ENCODE data around the gene YPEL1. TPM values are rescaled to one million over a fixed set of nuclear protein-coding genes. Genes with fewer than 3 reads are reported as not detected.
"Not testable (repeated sequence)": the region's sequence is repeated elsewhere in the genome, so short reads cannot be mapped to it uniquely, and the experiment has no call there.

The YPEL1 gene
- total RNA-seq, 1 donor from 2014 or later: 2.4 TPM

GRCh38 chr22:21753374-21754111 is 17.9 kb upstream of the YPEL1 start:
- no peak for DNase-seq (ENCODE audit: low read depth in 2 of 2)

GRCh38 chr22:21752276-21752675 is 16.7 kb upstream of the YPEL1 start:
- no peak for DNase-seq (ENCODE audit: low read depth in 2 of 2)

GRCh38 chr22:21745948-21746347 is 10.4 kb upstream of the YPEL1 start:
- no peak for DNase-seq (ENCODE audit: low read depth in 2 of 2)

- not testable (repeated sequence) for DNase-seq (ENCODE audit: low read depth in 2 of 2)
These were observed 9.3 kb upstream of the YPEL1 start for GRCh38 chr22:21744917-21745316.

GRCh38 chr22:21741790-21742189 is 6.2 kb upstream of the YPEL1 start:
- no peak for DNase-seq (ENCODE audit: low read depth in 2 of 2)

GRCh38 chr22:21741059-21741458 is 5.5 kb upstream of the YPEL1 start:
- no peak for DNase-seq (ENCODE audit: low read depth in 2 of 2)

GRCh38 chr22:21739828-21740377 is 4.3 kb upstream of the YPEL1 start:
- no peak for DNase-seq (ENCODE audit: low read depth in 2 of 2)

GRCh38 chr22:21738966-21739365 is 3.4 kb upstream of the YPEL1 start:
- DNase-seq (ENCODE audit: low read depth in 2 of 2): no peak

- no peak for DNase-seq (ENCODE audit: low read depth in 2 of 2)
These were observed 2.5 kb upstream of the YPEL1 start for GRCh38 chr22:21738081-21738480.

GRCh38 chr22:21736948-21737347 is 1.4 kb upstream of the YPEL1 start:
- DNase-seq (ENCODE audit: low read depth in 2 of 2): no peak

GRCh38 chr22:21736084-21736642 is 569 bp upstream of the YPEL1 start:
- DNase-seq (ENCODE audit: low read depth in 2 of 2): no peak

- no peak for DNase-seq (ENCODE audit: low read depth in 2 of 2)
These were observed 924 bp downstream of the YPEL1 start for GRCh38 chr22:21734540-21735199.

- DNase-seq (ENCODE audit: low read depth in 2 of 2): no peak
These were observed 4.1 kb downstream of the YPEL1 start for GRCh38 chr22:21731503-21731902.

GRCh38 chr22:21730535-21731308 is 4.9 kb downstream of the YPEL1 start:
- no peak for DNase-seq (ENCODE audit: low read depth in 2 of 2)

- DNase-seq (ENCODE audit: low read depth in 2 of 2): not testable (repeated sequence)
These were observed 6.4 kb downstream of the YPEL1 start for GRCh38 chr22:21729184-21729583.

GRCh38 chr22:21728270-21728669 is 7.3 kb downstream of the YPEL1 start:
- DNase-seq (ENCODE audit: low read depth in 2 of 2): no peak

- DNase-seq (ENCODE audit: low read depth in 2 of 2): no peak
These were observed 7.8 kb downstream of the YPEL1 start for GRCh38 chr22:21727768-21728167.

- no peak for DNase-seq (ENCODE audit: low read depth in 2 of 2)
These were observed 8.4 kb downstream of the YPEL1 start for GRCh38 chr22:21727159-21727558.

GRCh38 chr22:21726650-21727049 is 8.9 kb downstream of the YPEL1 start:
- peak in 1 of 2 donors; percentile 27 for DNase-seq (ENCODE audit: low read depth in 2 of 2)

- no peak for DNase-seq (ENCODE audit: low read depth in 2 of 2)
These were observed 9.5 kb downstream of the YPEL1 start for GRCh38 chr22:21725956-21726649.

- not testable (repeated sequence) for DNase-seq (ENCODE audit: low read depth in 2 of 2)
These were observed 11.1 kb downstream of the YPEL1 start for GRCh38 chr22:21724496-21724895.
